ENCODE results near the gene ADGRG6.
"Not testable (repeated sequence)": the region's sequence is repeated elsewhere in the genome, so short reads cannot be mapped to it uniquely, and the experiment has no call there.

The ADGRG6 gene

GRCh38 chr6:142416179-142416578 is 114.4 kb downstream of the ADGRG6 start:
- no peak for DNase-seq

GRCh38 chr6:142416686-142417085 is 114.9 kb downstream of the ADGRG6 start:
- DNase-seq: no peak

- no peak for DNase-seq
Observed at GRCh38 chr6:142417331-142417750, 115.5 kb downstream of the ADGRG6 start.

GRCh38 chr6:142419071-142419470 is 117.3 kb downstream of the ADGRG6 start:
- DNase-seq: no peak

- no peak for DNase-seq
Observed at GRCh38 chr6:142420802-142421201, 119.0 kb downstream of the ADGRG6 start.

- DNase-seq: no peak
Observed at GRCh38 chr6:142421285-142422117, 119.7 kb downstream of the ADGRG6 start.

- DNase-seq: not testable (repeated sequence)
Observed at GRCh38 chr6:142426444-142427132, 124.8 kb downstream of the ADGRG6 start.

- not testable (repeated sequence) for DNase-seq
Observed at GRCh38 chr6:142428468-142428867, 126.7 kb downstream of the ADGRG6 start.

- no peak for DNase-seq
Observed at GRCh38 chr6:142429195-142429594, 127.4 kb downstream of the ADGRG6 start.

GRCh38 chr6:142433419-142433818 is 131.6 kb downstream of the ADGRG6 start:
- DNase-seq: no peak

- no peak for DNase-seq
Observed at GRCh38 chr6:142438898-142439297, 137.1 kb downstream of the ADGRG6 start.

GRCh38 chr6:142440600-142441293 is 138.9 kb downstream of the ADGRG6 start:
- DNase-seq: no peak

- no peak for DNase-seq
Observed at GRCh38 chr6:142441716-142442115, 139.9 kb downstream of the ADGRG6 start.

GRCh38 chr6:142443102-142443501 is 141.3 kb downstream of the ADGRG6 start:
- no peak for DNase-seq

- no peak for DNase-seq
Observed at GRCh38 chr6:142443532-142443931, 141.7 kb downstream of the ADGRG6 start.

- DNase-seq: no peak
Observed at GRCh38 chr6:142444376-142444775, 142.6 kb downstream of the ADGRG6 start.

- DNase-seq: no peak
Observed at GRCh38 chr6:142444881-142445301, 143.1 kb downstream of the ADGRG6 start.

- no peak for DNase-seq
Observed at GRCh38 chr6:142446168-142446567, 144.4 kb downstream of the ADGRG6 start.

GRCh38 chr6:142446576-142446975 is 144.8 kb downstream of the ADGRG6 start:
- no peak for DNase-seq

- no peak for DNase-seq
Observed at GRCh38 chr6:142448091-142448729, 146.4 kb downstream of the ADGRG6 start.

GRCh38 chr6:142450856-142451255 is 149.0 kb downstream of the ADGRG6 start:
- DNase-seq: not testable (repeated sequence)

- no peak for DNase-seq
Observed at GRCh38 chr6:142452993-142453392, 151.2 kb downstream of the ADGRG6 start.

- DNase-seq: not testable (repeated sequence)
Observed at GRCh38 chr6:142454196-142454595, 152.4 kb downstream of the ADGRG6 start.

Data from stimulated activated naive CD4-positive, alpha-beta T cell treated with Interleukin-2 at 50 U/mL for 16 hours (primary cell).